Gastrocnemius medialis (tissue), 4 donors: ENCODE measurements around the gene NSF.

Source experiments
- CTCF ChIP-seq, 5 experiments: fragments of 450-650 bp in 3 of 5; fragments of 200-600 bp in 2 of 5; sonication (generic) in 2 of 5; IDR thresholded peaks in 4 of 5; conservative IDR thresholded peaks in 1 of 5; 1 replicate in 4 of 5; 2 replicates in 1 of 5; pipeline ENCODE4 v1.5.1; 2016 to 2019; ENCODE audit warnings: antibody characterized with exemption in 5 of 5, mild to moderate bottlenecking in 3 of 5, moderate library complexity in 3 of 5
- POLR2A ChIP-seq, 2 donors: fragments of 450-650 bp; IDR thresholded peaks; one replicate each; pipeline ENCODE4 v1.6.1; 2017; ENCODE audit warnings: antibody characterized with exemption in 2 of 2, mild to moderate bottlenecking in 2 of 2, moderate library complexity in 2 of 2

- TF ChIP-seq CTCF (IDR thresholded peaks at IDR 0.05 in 4 of 5, conservative IDR thresholded peaks at IDR 0.05 in 1 of 5) (no peak), POLR2A (IDR thresholded peaks at IDR 0.05) (no peak)
These were observed 161.0 kb downstream of the NSF start for GRCh38 chr17:46751425-46751824.
